Cardiac fibroblast (primary cell): ENCODE data around the gene IRF7.

Source experiments
- DNase-seq, 2 donors: peaks; one replicate each; pipeline versions ENCODE4 v3.0.0 to v3.0.0-alpha.2; 2010; ENCODE audit warnings: low read depth in 2 of 2
- H3K4me3 ChIP-seq, 2 donors: replicated peaks in 1 of 2; 1 replicate in 1 of 2; 2 replicates in 1 of 2; pipeline ENCODE4 v1.5.1; 2011; ENCODE audit warnings: low read depth in 2 of 2, low read length in 2 of 2, mild to moderate bottlenecking in 2 of 2, moderate library complexity in 1 of 2
- CTCF ChIP-seq: IDR thresholded peaks from one replicate; pipeline ENCODE4 v1.5.1; 2011; ENCODE audit warnings: low read depth, mild to moderate bottlenecking, low read length, inconsistent platforms

The IRF7 gene

DNA sequence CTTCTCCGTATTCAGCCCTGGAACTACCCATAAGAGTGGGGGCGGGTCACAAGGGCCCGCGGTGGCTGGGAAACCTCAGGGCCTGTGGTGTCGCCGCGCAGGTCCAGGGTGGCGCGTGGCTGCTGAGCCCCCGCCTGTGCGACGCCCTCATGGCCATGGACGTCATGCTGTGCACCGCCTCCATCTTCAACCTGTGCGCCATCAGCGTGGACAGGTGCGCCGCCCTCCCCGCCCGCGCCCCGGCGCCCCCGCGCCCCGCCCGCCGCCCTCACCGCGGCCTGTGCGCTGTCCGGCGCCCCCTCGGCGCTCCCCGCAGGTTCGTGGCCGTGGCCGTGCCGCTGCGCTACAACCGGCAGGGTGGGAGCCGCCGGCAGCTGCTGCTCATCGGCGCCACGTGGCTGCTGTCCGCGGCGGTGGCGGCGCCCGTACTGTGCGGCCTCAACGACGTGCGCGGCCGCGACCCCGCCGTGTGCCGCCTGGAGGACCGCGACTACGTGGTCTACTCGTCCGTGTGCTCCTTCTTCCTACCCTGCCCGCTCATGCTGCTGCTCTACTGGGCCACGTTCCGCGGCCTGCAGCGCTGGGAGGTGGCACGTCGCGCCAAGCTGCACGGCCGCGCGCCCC, 23.7 kb upstream of the IRF7 start:
- no peak for DNase-seq
- TF ChIP-seq CTCF = no peak
- no peak overlapping the region for H3K4me3 ChIP-seq

GRCh38 chr11:638631-639331, 23.0 kb upstream of the IRF7 start:
- DNase-seq = peak in 1 of 2 donors; percentile 42
- no peak overlapping the region for H3K4me3 ChIP-seq
- no peak for TF ChIP-seq CTCF

DNA sequence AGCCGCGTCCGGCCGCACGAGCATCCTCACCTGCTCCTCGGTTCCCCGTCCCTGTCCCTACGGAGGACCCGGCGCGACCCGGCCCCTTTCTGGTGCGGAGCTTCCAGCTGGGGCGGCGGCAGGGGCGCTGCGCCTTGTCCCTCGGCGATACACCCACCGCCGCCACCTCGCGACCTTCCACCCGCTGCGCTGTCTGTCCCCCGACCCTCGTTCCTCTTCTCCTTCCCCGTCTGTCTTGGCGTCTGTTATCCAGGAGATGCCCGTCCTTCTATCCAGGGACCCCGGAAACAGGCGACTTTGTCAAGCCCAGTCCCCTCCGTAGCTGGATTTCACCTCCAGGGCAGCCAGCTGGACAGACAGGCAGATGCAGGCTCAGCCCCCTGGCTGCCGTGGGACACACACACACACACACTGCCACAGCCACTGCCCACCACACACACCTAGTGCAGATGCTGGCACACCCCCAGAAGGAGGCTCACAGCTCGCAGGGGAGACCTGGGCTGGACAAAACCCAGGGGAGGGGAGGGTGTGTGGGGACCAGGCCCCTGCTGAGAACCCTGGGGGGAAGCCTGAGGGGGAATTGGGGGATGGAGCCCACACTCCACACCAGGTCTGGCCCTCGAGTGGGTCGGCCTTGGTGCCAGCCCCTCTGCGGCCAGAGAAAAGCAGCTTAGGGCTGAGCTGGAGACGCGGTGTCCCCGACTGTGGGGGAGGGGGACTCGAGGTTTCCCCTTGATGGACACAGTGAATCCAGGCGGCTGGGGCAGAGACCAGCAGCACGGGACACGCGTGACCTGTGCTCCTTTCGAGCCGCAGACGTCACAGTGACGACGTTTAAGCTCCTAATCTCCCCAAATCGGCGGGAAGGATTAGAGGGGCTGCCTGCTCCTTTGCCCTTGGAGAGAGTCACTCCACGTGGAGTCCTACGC, 22.1 kb upstream of the IRF7 start:
- H3K4me3 ChIP-seq = peak overlapping the region in 1 of 2 donors; percentile 14
- no peak for TF ChIP-seq CTCF
- no peak for DNase-seq

GRCh38 chr11:637333-637592, 21.5 kb upstream of the IRF7 start:
- peak overlapping the region in 1 of 2 donors; percentile 14 for H3K4me3 ChIP-seq
- DNase-seq = no peak
- TF ChIP-seq CTCF = no peak

DNA sequence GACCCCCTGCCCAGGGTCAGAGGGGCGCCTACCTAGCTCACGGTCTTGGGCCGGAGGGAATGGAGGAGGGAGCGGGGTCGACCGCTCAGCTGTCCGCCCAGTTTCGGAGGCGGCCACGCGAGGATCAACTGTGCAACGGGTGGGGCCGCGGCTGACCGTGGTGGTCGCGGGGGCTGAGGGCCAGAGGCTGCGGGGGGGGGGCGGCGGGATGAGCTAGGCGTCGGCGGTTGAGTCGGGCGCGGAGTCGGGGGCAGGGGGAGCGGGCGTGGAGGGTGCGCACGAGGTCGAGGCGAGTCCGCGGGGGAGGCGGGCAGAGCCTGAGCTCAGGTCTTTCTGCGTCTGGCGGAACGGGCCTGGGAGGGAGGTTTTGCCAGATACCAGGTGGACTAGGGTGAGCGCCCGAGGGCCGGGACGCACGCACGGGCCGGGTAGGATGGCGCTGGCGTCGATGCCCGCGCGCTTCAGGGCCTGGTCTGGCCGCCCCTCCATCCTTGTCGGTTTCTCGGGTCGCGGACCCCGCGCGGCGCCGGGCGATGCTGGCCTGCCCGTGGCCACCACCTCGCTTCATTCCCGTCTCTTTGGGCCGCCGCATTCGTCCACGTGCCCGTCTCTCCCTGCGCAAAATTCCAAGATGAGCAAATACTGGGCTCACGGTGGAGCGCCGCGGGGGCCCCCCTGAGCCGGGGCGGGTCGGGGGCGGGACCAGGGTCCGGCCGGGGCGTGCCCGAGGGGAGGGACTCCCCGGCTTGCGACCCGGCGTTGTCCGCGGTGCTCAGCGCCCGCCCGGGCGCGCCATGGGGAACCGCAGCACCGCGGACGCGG, 21.0 kb upstream of the IRF7 start, which contains the start of gene DRD4:
TSS of gene DRD4 (plus strand) at position 759 of the 822 bp plus-strand sequence. CDS start at position 795, 36 bp downstream.
- TF ChIP-seq CTCF = no peak
- peak within 1 kb of the TSS in 1 of 2 donors; percentile 14 for H3K4me3 ChIP-seq
- DNase-seq = peak; percentile 25 to 28

DNA sequence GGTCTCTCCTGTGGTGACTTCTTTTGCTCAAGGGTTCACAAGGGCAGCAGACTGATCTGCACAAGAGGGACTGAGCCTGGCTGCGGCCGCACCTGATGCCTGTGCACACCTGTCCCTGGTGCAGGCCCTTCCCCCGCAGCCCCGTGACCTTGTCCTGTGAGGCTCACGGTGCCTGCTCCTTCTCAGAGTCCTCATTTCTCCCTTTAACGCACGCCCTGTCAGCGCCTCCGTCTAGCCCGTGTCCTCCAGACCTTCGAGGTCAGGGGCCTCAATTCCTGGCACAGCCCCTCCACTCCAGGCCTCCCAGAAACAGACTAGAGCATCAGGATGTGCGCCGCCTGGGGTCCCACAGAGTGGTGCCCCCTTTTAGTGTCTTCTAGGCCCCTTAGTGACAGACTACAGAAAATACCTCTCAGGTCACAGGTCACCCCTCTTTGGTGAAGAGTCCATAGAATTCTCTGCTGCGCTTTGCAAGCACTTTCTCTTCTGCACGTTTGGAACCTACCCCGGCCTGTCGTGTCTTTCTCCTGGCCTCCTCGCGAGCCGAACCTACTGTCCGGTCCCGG, 20.3 kb upstream of the IRF7 start:
- no peak for DNase-seq
- TF ChIP-seq CTCF = no peak
- H3K4me3 ChIP-seq = no peak overlapping the region
